CD4-positive, alpha-beta T cell treated with Interleukin-10 for 1 hour (primary cell): Measurements from ENCODE around the gene STKLD1.

Experiments used
- DNase-seq: peaks from one replicate; pipeline ENCODE4 v3.0.0-alpha.2; 2020

Gene STKLD1

DNA sequence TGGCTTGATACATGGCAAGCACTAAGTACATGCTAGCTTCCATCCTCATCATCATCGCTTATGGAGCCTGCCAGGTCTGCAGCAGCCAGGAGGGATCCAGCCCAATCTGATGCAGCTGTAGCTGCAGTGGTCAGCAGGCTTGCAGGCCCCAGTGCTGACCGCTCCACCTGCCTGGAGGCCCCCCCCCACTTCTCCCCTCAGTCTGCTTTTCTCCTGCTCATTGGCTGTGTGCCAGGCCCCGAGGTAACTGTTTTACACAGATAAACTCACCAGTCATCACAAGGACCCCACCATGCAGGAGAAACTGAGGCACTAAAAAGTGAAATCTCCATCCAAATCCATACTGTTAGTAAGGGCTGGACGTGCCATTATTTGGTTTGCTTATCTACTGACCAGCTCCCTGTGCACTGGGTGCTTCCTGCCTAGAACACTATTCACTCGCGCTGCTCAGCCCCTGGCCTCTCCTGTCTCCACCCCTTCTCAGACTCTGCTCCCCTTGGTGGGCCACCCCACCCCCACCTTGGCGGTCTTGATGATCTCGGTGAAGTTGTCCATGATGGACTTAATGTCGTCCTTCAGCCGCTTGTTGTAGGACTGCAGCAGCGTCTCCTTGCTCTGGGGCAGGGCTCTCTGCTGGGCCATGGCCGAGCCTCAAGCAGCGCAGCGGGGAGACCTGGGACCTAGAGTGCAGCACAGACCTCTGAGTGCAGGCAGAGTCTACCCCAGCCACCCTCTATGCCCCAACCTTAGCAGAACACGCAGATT is 30.0 kb upstream of the STKLD1 start:
- DNase-seq = no peak

DNA sequence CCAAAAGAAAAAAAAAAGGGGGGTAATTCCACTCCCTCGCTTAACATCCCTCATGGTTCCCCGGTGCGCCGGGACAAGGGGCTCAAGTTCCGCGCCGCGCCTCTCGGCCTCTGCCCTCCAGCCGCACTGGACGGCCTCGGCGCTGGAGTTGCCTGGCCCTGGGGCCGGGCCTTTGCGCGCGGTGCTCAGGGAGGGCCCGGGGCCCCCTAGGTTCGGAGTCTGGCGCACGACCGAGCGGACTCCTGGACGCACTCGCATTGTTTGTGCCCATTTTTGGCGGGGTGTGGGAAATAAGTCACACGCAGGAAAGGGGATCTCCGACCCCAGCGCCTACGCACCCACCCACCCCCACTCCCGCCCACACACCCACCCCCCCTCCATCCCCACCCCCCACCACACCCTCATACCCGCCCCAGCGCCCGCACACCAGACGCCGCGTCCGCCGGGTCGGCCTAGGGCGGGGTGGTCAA is 28.6 kb upstream of the STKLD1 start:
- DNase-seq = peak; percentile 67

DNA sequence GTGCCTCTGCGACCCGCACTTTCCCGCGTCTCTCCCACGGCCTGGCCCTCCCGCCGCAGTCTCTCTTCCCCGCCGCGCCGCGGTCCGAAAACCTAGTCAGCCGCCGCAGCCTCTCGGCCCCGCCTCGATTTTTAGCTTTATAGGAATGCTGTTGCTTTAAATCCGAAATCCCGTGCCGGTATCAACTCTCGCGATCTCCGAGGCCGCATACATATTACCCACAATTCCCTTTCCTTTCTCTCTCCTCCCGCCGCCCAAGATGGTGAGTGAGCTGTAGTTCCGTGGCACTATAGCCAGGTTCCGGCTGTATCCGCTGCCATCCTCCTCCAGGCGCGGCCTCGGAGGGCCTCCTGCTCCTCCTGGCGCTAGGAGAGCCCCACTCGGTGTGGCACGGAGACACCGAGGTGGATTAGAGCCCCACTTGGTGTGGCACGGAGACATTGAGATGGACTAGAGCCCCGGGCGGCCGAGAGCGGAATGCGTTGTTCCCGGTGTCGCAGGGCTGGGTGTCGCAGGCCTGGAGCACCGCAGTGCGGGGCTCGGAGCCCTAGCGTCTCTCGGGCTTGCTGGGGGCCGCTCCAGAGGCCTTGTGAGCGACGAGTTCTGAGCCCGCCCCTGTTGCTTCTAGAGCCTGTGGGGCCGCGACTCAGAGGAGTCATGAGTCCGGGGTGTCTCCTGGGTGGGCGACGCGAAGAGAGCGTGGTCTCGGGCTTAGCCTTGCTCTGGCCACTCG is 28.0 kb upstream of the STKLD1 start, which contains the start of the genes MED22 and RPL7A:
TSS of gene MED22 (minus strand) at position 147 of the 733 bp plus-strand sequence. CDS start 1,469 bp downstream, outside the sequence.
TSS of gene RPL7A (plus strand) at position 234 of the 733 bp plus-strand sequence. CDS start at position 260, 26 bp downstream.
- DNase-seq = peak; percentile 95

DNA sequence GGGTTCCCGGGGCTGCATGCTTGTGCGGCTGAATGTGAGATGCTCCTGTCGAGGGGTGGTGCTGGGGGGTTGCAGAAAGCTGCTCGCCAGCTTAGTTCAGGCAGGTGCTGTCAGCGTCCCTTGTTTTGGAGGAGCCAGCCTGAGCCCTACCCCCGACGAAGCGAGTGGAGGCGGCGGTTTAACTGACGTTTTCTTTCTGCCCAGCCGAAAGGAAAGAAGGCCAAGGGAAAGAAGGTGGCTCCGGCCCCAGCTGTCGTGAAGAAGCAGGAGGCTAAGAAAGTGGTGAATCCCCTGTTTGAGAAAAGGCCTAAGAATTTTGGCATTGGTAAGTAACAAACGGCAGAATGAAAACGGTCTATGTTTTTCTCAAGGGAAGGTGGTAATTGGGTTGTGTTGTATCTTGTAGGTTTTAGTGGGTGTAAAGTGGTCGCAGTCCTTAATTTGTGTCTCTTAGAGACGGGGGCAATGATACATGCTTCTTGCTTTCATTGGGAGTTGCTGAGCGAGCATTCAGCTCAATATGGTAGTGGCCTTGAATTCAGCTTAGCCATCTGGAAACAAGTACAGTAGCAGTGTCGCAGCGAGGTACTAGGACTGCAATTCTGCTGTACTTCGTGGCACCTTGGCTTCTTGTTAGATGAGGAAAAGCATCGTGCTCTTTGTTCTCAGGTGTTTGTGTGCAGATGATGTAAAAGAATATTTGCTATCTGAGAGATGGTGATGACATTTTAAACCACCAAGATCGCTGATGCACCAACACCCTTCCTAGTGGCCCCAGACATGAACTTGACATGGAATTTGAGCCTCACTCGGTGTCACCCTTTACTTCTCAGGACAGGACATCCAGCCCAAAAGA is 27.2 kb upstream of the STKLD1 start:
- DNase-seq = no peak

DNA sequence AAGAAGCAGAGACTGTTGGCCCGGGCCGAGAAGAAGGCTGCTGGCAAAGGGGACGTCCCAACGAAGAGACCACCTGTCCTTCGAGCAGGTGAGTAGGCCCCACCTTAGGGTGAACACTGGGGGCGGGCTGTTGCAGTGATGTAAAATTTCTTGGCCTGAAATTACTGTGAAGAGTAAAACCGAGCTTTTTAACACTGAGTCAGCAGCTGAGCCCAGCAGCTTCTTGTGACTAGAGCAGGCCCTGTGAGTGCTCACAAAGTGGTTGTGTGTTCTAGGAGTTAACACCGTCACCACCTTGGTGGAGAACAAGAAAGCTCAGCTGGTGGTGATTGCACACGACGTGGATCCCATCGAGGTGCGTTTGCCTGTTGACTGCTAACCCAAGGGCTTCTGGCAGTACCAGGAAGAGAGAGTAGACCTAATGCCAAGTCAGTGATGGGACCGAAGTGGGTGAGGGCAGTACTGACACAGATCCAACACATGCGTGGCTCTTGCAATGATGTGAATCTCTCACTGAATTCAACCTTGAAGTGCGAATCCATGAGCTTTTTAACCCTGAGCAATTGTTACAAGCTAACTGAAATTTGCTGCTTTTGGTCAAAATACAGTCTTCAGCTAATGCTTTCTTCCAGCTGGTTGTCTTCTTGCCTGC is 26.1 kb upstream of the STKLD1 start:
- DNase-seq = no peak

- no peak for DNase-seq
These were observed 24.6 kb upstream of the STKLD1 start for GRCh38 chr9:133351526-133351907.

GRCh38 chr9:133351908-133352634 is 24.1 kb upstream of the STKLD1 start:
- peak; percentile 39 for DNase-seq

- DNase-seq = no peak
These were observed 23.4 kb upstream of the STKLD1 start for GRCh38 chr9:133352635-133353340.

DNA sequence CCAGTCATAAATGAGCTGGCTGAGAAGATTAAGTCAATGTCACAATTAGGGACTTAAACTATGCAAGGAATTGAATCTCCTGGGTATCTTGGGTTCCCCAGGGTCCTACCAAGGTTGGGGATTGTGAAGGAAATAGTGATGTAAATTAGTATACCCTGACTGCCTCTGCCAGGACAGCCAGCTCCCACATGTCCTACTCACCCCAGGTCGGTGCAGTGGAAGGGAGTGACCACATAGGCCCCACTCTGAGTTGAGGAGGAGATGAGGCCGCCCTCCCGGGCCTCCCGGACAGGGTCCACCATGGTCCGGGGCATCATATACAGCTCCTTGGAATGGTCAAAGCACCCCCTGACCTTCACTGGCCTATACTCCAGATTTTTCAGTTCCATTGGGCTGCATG is 22.6 kb upstream of the STKLD1 start:
- DNase-seq = no peak

DNA sequence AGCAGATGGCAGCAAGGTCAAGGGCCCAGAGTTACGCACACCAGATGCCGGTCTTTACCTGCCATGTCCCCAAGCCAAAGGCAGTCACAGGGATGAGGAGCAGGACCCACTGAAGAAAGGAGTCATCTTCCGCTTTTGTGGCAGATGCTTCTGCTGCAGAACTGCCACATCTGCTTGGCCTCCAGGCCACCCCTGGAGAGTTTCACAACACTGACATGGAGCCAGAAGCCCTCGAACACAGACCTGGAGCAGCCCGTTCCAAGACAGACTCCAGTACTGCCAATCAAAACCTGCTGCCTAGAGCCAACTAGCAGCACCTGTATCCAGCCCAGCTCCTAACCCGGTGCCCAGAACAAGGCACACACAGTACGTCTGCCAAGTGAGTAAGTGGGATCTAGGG is 21.4 kb upstream of the STKLD1 start:
- DNase-seq = no peak

GRCh38 chr9:133355881-133356357 is 20.2 kb upstream of the STKLD1 start:
- DNase-seq = no peak

GRCh38 chr9:133356391-133357091 is 19.6 kb upstream of the STKLD1 start, which contains the start of the genes SURF1 and SURF2:
TSS of gene SURF1 (minus strand) at chr9:133356487. CDS start at chr9:133356453, 34 bp downstream.
TSS of gene SURF2 (plus strand) at chr9:133356550. CDS start at chr9:133356593, 43 bp downstream.
- DNase-seq = peak; percentile 90

GRCh38 chr9:133357656-133358055 is 18.5 kb upstream of the STKLD1 start:
- DNase-seq = no peak

- no peak for DNase-seq
These were observed 16.6 kb upstream of the STKLD1 start for GRCh38 chr9:133359399-133360175.

GRCh38 chr9:133360400-133361393 is 15.5 kb upstream of the STKLD1 start:
- no peak for DNase-seq

- no peak for DNase-seq
These were observed 14.6 kb upstream of the STKLD1 start for GRCh38 chr9:133361507-133362092.

- DNase-seq = no peak
These were observed 13.7 kb upstream of the STKLD1 start for GRCh38 chr9:133362359-133363044.
